Measurements from ENCODE around the gene URB2. TPM values are rescaled to one million over a fixed set of nuclear protein-coding genes. Genes with fewer than 3 reads are reported as not detected.

URB2 gene
- total and polyA plus RNA-seq, 10 of the 15 experiments (the other 5 are each of a cell fraction or from before 2014, with no cell fraction given), result 2.7 to 24.0 (median 16.9) TPM

- H3K27me3 ChIP-seq (replicated peaks in 1 of 2; ENCODE audit: control insufficient read depth in 2 of 2, insufficient read depth in 2 of 2, low read length in 1 of 2), result no peaks in the 10 kb centered on the region
- H3K9ac ChIP-seq (ENCODE audit: control insufficient read depth, insufficient read depth, low read length), result no peak overlapping the region
- H3K4me3 ChIP-seq, result no peak overlapping the region
- no peak for FAIRE-seq
- no TSS peak for BruUV-seq (replicated peaks)
- intact Hi-C loops (cut with micrococcal nuclease; ENCODE audit: unreplicated experiment) (no loop called here), in situ Hi-C loops (cut with MboI) (no loop called here)
- peak; percentile 27; the same call in 1 of the 2 replicates for TF ChIP-seq JUNB (IDR thresholded peaks at IDR 0.05)
- no peak for TF ChIP-seq HDAC6 (IDR thresholded peaks at IDR 0.05; ENCODE audit: unreplicated experiment)
- H4K20me1 ChIP-seq (ENCODE audit: control insufficient read depth, insufficient read depth), result 0 out of 2 replicates have a peak, but pooled peaks cover 2% of the 10 kb centered on the region
- peaks cover 73% of the 10 kb centered on the region for H3K79me2 ChIP-seq (ENCODE audit: control insufficient read depth, insufficient read depth, low read length)
- no peak overlapping the region for H3K27ac ChIP-seq (ENCODE audit: control insufficient read depth, insufficient read depth)
- CTCF ChIA-PET, result interaction anchor here (0.6 to 1.2 kb wide), 2 partner anchors 96 to 460 kb away, joined by 3 to 5 read pairs; no protein-coding TSS in a partner anchor
- no peak overlapping the region for H2AFZ ChIP-seq (ENCODE audit: control insufficient read depth, low read depth, low read length)
- DNase-seq (ENCODE audit: low read depth, low spot score), result no peak
- peak; percentile 26 for ATAC-seq
- SMC1A ChIA-PET (ENCODE audit: uncharacterized antibody, unreplicated experiment), result interaction anchor here (1.0 kb wide), 1 partner anchor 13 kb away, joined by 3 read pairs; no protein-coding TSS in a partner anchor
- no peaks in the 10 kb centered on the region for H3K9me3 ChIP-seq (replicated peaks; ENCODE audit: control insufficient read depth, insufficient read depth, low read length)
- peak overlapping the region; percentile 41; the same call in 1 of the 2 replicates for H3K4me2 ChIP-seq (ENCODE audit: control insufficient read depth, insufficient read depth)
- H3K4me1 ChIP-seq (ENCODE audit: control insufficient read depth, insufficient read depth, low read length), result peaks cover 20% of the 10 kb centered on the region
- RAD21 ChIA-PET (ENCODE audit: unreplicated experiment), result no interaction called here
- POLR2A ChIA-PET, result no interaction called here
- peaks cover 2 to 3% of the 10 kb centered on the region in 2 experiments; a peak in 3 of 4 replicates for H3K36me3 ChIP-seq (ENCODE audit: control insufficient read depth in 2 of 2, insufficient read depth in 2 of 2, low read length in 1 of 2)
Observed at GRCh38 chr1:229619002-229619401, 7.0 kb upstream of the URB2 start.

- Histone ChIP-seq H3K79me2 (ENCODE audit: control insufficient read depth, insufficient read depth, low read length) (peaks cover 78% of the 10 kb centered on the region), H3K27me3 (replicated peaks in 1 of 2; ENCODE audit: control insufficient read depth in 2 of 2, insufficient read depth in 2 of 2, low read length in 1 of 2) (no peaks in the 10 kb centered on the region), H3K4me2 (ENCODE audit: control insufficient read depth, insufficient read depth) (peak overlapping the region; percentile 41), H2AFZ (ENCODE audit: control insufficient read depth, low read depth, low read length) (no peak overlapping the region), H3K27ac (ENCODE audit: control insufficient read depth, insufficient read depth) (no peak overlapping the region), H4K20me1 (ENCODE audit: control insufficient read depth, insufficient read depth) (no peaks in the 10 kb centered on the region), H3K9me3 (replicated peaks; ENCODE audit: control insufficient read depth, insufficient read depth, low read length) (no peaks in the 10 kb centered on the region), H3K36me3 (ENCODE audit: control insufficient read depth in 2 of 2, insufficient read depth in 2 of 2, low read length in 1 of 2) (peaks cover 0 to 3% of the 10 kb centered on the region in 2 experiments; a peak in 1 of 4 replicates), H3K4me1 (ENCODE audit: control insufficient read depth, insufficient read depth, low read length) (peaks cover 24% of the 10 kb centered on the region), H3K4me3 (no peak overlapping the region), H3K9ac (ENCODE audit: control insufficient read depth, insufficient read depth, low read length) (no peak overlapping the region)
- 99% methylated on average over 5 of the region's 5 CpGs for WGBS (ENCODE audit: insufficient coverage, insufficient replicate concordance, low lambda C conversion rate, missing lambda C conversion rate)
- BruUV-seq (replicated peaks), result no TSS peak
- ATAC-seq, result peak; percentile 39
- no peak for FAIRE-seq
- intact Hi-C loops (cut with micrococcal nuclease; ENCODE audit: unreplicated experiment) (no loop called here), in situ Hi-C loops (cut with MboI) (no loop called here)
- ChIA-PET POLR2A (no interaction called here), RAD21 (ENCODE audit: unreplicated experiment) (no interaction called here), SMC1A (ENCODE audit: uncharacterized antibody, unreplicated experiment) (interaction anchor here (0.9 to 1.0 kb wide), 2 partner anchors 13 to 58 kb away, joined by 3 read pairs; no protein-coding TSS in a partner anchor), CTCF (interaction anchor here (0.6 to 1.2 kb wide), 2 partner anchors 96 to 459 kb away, joined by 3 to 5 read pairs; no protein-coding TSS in a partner anchor)
- DNase-seq (ENCODE audit: low read depth, low spot score), result no peak
- TF ChIP-seq MYB (IDR thresholded peaks at IDR 0.05; ENCODE audit: borderline replicate concordance, low read depth, low read length), result no peak
- no peak for TF ChIP-seq KLF5 (IDR thresholded peaks at IDR 0.05; ENCODE audit: partially characterized antibody)
- TF ChIP-seq ASH2L (IDR thresholded peaks at IDR 0.05; ENCODE audit: borderline replicate concordance, low read depth), result no peak
- TF ChIP-seq RUNX3 (IDR thresholded peaks at IDR 0.05; ENCODE audit: low read length), result no peak
- TF ChIP-seq MYC (IDR thresholded peaks at IDR 0.05; ENCODE audit: insufficient read depth, insufficient read length, insufficient replicate concordance, low read length, severe bottlenecking), result no peak
- no peak for TF ChIP-seq POLR2AphosphoS2 (IDR thresholded peaks at IDR 0.05; ENCODE audit: low read depth, low read length)
- no peak for TF ChIP-seq RELB (IDR thresholded peaks at IDR 0.05; ENCODE audit: low read depth)
- no peak for TF ChIP-seq HDGF (IDR thresholded peaks at IDR 0.05)
- TF ChIP-seq POU2F2 (IDR thresholded peaks at IDR 0.05; ENCODE audit: borderline replicate concordance, low read depth, low read length), result no peak
Observed at GRCh38 chr1:229619614-229620013, 6.4 kb upstream of the URB2 start.

Data from GM12878 (cell line).